ENCODE data around the gene NEB.

Gene NEB

GRCh38 chr2:151733771-151734672 lies at the start of gene NEB:
Gene NEB (minus strand): TSS chr2:151734476. CDS start chr2:151733156, 1,320 bp downstream.
- peak; percentile 87 for DNase-seq

GRCh38 chr2:151783133-151783520 lies 48.9 kb upstream of the NEB start:
- no peak for DNase-seq

DNA sequence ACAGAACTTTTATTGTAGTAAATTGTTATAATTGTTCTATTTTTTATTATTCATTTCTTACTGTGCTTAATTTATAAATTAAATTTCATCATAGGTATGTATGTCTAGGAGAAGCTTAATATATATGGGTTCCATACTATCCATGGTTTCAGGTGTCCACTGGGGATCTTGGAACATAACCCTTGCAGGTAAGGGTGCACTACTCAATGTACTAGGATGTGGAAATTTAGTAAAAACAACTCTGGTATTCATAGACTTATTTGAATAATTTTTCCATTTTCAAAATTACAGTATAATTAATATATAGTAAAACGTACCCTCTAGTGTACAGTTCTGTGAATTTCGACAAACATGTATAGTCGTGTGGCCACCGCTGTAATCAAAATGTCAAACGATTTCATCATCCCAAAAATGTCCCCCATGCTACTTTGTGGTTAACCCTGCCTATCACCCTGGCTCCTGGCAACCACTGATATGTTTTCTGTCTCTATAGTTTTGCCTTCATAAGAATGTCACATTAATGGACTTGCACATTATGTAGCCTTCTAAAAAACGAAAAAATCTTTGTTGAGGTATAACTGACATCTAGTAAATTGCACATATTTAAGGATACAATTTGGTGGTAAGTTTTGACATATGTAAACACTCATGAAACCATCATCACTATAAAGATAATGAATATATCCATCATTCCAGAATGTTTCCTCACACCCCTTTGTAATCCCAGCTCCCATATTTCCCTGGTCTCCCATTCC lies 48.3 kb upstream of the NEB start:
- DNase-seq, result no peak

GRCh38 chr2:151781642-151782041 lies 47.4 kb upstream of the NEB start:
- no peak for DNase-seq

- DNase-seq, result no peak
Measured at GRCh38 chr2:151780938-151781337, 46.7 kb upstream of the NEB start.

DNA sequence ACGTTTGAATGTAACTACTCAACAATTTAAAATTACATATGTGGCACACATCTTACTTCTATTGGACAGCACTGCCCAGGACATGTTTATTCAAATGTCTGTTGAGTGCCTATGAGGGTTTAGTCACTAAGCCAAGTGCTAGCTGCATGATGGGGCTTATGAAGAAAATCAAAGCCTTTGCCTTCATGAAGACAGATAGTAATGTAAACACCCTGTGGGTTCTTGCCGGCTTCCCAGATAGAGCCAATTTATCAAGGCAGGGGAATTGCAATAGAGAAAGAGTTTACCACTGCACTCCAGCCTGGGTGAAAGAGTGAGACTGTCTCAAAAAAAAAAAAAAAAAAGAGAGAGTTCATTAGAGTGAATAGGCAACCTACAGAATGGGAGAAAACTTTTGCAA lies 43.7 kb upstream of the NEB start:
- no peak for DNase-seq

DNA sequence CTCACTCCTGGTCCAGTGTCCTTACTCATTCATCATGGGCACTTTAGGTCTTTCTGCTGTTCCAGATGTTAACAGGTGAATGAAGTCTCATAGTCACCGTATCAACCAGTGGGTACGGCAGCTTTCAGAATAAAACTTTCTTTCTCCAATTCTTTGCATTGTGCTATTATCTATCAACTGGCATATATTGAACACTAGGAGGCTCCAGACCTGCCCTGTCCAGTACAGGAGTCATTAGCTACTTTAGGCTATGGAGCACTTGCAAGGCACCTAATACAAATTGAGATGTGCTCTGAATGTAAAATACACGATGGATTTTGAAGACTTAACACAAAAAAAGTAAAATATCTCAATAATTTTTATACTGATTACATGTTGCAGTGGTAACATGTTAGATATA lies 43.2 kb upstream of the NEB start:
- no peak for DNase-seq

DNA sequence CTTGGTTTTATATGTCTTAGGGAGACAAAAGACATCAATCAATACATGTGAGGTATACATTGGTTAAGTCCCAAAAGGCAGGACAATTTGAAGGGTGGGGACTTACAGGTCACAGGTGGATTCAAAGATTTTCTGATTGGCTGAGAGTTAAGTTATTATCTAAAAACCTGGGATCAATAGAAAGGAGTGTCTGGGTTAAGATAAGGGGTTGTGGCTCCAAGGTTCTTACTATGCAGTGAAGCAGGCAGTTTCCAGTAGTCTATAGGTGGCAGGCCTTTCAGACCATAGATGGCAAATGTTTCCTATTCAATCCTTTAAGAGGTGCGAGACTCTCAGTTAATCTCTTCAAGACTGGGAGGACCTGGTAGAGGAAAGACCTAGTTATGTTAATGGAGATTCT lies 42.1 kb upstream of the NEB start:
- DNase-seq, result no peak

- DNase-seq, result no peak
Measured at GRCh38 chr2:151775057-151775740, 40.9 kb upstream of the NEB start.

DNA sequence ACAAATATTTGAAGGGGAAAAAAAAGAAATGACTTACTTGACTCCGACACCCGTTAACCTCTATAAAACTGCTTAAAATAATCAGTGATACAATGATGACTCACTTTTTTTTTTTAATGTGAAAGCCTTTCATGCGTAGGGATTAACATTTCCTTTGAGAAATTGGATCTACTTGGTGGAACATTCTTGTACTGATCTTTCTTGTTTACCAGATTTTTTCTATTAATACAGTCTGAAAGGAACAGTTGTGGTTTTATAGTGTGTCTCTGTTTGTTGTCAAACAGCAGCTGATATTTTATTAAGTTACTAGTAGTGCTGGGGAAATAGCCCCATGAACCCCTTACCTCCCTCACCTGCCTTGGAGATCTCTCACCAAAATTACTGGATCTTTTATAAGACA lies 40.2 kb upstream of the NEB start:
- no peak for DNase-seq

DNA sequence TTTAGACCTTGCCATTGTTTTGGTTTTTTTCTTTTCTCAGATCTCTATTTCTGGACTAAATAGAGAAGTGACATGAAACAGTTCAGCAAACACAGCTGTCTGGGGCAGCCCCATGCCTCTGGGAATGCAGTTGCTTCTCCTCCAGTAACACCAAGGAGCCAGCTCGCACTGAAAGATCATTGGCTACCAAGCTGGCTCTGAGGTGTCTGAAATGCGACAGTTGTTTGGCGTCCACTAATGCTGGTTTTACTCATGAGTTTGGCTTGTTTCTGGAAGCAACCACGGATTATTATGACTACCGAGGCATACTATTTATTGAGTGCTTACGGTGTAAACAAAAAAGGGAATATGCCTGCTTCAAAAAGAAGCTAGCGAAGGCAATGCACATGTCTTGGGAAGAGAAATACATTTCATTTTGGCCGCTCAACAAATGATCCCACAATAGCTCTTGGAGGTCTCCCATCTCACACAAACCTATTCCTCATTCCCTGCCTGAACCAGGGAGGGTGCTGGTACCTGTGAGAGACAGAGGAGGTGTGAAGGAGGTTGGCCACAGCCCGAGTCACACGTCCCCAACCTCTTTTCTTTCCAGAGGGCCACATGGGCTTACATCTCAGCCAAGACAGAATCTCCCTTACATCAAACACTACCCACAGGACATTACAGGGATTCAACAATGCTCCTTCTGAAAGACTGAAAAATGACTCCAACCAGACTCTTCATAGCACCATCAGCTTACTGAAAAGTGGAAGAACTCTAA lies 37.5 kb upstream of the NEB start:
- no peak for DNase-seq

- no peak for DNase-seq
Measured at GRCh38 chr2:151770995-151771394, 36.7 kb upstream of the NEB start.

GRCh38 chr2:151769606-151770005 lies 35.3 kb upstream of the NEB start:
- DNase-seq, result no peak

- DNase-seq, result no peak
Measured at GRCh38 chr2:151767536-151767935, 33.3 kb upstream of the NEB start.

GRCh38 chr2:151766437-151767153 lies 32.3 kb upstream of the NEB start:
- DNase-seq, result no peak

GRCh38 chr2:151765760-151766410 lies 31.6 kb upstream of the NEB start:
- DNase-seq, result no peak

- DNase-seq, result no peak
Measured at GRCh38 chr2:151762694-151763093, 28.4 kb upstream of the NEB start.

- no peak for DNase-seq
Measured at GRCh38 chr2:151761687-151762086, 27.4 kb upstream of the NEB start.

GRCh38 chr2:151761193-151761592 lies 26.9 kb upstream of the NEB start:
- no peak for DNase-seq

DNA sequence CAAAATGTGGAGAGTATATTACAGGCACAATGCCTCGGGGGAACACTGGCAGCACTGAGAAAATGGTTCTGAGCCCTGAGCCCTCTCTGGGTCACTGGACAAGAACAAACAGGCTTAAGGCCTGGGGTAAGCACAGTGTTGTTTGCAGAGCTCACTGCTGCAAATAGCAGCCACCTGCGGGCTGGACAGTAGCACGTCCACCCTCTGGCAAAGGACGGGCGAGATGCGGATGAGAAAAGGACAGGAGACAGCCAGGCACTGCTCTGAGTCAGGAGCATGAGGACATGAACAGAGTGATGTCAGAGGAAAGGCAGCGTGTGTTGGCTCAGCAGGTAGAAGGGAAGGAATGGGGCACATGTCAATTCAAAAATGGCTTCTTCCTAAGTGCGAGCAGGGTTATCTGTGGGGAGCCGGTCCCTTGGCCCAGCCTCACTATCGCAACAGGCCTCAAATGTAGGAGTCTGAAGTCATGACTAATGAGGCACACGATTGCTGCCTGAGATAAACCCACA lies 25.9 kb upstream of the NEB start:
- DNase-seq, result no peak

DNA sequence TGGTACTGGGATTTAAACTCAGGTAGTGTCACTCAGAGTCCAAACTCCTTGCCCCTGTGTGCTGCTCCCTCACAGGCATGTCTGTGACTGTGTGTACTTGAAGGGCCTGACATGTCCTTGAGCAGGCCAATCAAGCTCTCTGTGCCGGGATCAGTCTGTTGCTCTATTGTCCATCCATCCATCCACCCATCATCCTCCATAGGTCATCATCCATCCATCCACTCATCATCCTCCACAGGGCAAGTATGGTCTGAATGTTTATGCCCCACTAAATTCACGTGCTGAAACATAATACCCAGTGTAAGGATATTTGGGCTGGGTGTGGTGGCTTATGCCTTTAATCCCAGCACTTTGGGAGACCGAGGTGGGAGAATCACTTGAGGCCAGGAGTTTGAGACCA lies 24.5 kb upstream of the NEB start:
- no peak for DNase-seq

All from NCI-H1092 (cell line).